ENCODE measurements around the gene OPCML.

OPCML gene

DNA sequence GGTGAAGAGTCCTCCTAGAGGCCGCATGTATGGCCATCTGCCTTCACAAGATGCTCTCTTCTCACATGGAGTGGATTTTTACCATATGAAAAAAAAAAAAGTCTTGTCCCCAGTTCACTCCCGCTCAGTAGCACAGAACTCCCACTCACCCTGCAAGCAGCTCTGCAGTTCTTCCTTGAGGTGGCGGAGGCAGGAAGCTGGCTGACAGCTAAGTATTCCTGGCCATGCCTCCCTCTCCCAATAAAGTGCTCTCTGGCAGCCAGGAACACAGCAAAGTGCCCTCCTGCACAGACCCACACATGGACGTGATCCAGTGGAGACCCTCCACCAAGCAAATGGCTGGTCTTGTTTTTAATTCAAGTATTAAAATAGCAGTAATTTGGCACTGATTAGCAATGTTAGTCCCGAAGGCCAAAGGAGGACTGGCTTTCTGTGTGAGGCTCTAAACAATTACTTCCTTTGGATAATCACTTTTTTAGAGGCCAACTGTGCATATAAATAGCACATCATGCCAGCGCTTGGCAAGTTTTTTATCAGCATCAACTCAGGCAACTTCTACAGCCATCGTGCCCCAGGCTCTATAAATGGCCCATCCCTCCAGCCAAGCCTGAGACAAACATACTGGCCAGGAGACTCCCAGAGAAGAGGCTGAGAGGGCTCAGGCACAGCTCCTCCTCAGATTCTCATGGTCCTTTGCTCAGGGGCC is 413.6 kb downstream of the OPCML start:
- no peak for DNase-seq (ENCODE audit: low read depth in 1 of 2, low spot score in 1 of 2)

DNA sequence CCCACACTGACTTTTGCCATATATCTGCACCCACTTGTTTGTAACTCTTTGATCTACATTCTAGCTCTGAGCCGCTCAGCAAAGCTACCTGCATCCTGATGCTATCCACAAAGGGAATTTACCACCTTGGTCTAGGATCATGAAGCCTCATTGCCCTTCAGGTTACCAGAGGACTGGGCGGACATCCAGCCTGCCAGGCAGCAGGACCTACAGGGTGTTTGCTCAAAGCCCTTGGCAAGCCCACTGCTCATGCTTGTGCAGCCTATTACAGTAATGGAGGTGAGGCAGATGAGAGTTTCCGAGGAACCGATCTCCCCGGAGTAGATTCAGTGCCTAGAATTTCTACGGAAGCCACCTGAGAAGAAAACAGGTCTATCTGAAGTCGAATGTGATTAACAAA is 417.2 kb downstream of the OPCML start:
- H3K4me3 ChIP-seq (replicated peaks; ENCODE audit: insufficient read depth, low read length), result no peak overlapping the region
- no peak for DNase-seq (ENCODE audit: low read depth in 1 of 2, low spot score in 1 of 2)
- H3K27ac ChIP-seq (replicated peaks), result no peak overlapping the region
- H3K27me3 ChIP-seq (ENCODE audit: insufficient read depth, poor library complexity, severe bottlenecking), result no peaks in the 10 kb centered on the region
- no peak for TF ChIP-seq GABPA (IDR thresholded peaks at IDR 0.05; ENCODE audit: low read depth)
- TF ChIP-seq, protein P1, sequence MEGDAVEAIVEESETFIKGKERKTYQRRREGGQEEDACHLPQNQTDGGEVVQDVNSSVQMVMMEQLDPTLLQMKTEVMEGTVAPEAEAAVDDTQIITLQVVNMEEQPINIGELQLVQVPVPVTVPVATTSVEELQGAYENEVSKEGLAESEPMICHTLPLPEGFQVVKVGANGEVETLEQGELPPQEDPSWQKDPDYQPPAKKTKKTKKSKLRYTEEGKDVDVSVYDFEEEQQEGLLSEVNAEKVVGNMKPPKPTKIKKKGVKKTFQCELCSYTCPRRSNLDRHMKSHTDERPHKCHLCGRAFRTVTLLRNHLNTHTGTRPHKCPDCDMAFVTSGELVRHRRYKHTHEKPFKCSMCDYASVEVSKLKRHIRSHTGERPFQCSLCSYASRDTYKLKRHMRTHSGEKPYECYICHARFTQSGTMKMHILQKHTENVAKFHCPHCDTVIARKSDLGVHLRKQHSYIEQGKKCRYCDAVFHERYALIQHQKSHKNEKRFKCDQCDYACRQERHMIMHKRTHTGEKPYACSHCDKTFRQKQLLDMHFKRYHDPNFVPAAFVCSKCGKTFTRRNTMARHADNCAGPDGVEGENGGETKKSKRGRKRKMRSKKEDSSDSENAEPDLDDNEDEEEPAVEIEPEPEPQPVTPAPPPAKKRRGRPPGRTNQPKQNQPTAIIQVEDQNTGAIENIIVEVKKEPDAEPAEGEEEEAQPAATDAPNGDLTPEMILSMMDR (IDR thresholded peaks at IDR 0.05; ENCODE audit: insufficient read depth, low read length), result no peak
- TF ChIP-seq SPI1 (IDR thresholded peaks at IDR 0.05; ENCODE audit: borderline replicate concordance, low read depth), result no peak
- TF ChIP-seq POLR2AphosphoS5 (IDR thresholded peaks at IDR 0.05; ENCODE audit: low read depth), result no peak
- TF ChIP-seq, protein P2, sequence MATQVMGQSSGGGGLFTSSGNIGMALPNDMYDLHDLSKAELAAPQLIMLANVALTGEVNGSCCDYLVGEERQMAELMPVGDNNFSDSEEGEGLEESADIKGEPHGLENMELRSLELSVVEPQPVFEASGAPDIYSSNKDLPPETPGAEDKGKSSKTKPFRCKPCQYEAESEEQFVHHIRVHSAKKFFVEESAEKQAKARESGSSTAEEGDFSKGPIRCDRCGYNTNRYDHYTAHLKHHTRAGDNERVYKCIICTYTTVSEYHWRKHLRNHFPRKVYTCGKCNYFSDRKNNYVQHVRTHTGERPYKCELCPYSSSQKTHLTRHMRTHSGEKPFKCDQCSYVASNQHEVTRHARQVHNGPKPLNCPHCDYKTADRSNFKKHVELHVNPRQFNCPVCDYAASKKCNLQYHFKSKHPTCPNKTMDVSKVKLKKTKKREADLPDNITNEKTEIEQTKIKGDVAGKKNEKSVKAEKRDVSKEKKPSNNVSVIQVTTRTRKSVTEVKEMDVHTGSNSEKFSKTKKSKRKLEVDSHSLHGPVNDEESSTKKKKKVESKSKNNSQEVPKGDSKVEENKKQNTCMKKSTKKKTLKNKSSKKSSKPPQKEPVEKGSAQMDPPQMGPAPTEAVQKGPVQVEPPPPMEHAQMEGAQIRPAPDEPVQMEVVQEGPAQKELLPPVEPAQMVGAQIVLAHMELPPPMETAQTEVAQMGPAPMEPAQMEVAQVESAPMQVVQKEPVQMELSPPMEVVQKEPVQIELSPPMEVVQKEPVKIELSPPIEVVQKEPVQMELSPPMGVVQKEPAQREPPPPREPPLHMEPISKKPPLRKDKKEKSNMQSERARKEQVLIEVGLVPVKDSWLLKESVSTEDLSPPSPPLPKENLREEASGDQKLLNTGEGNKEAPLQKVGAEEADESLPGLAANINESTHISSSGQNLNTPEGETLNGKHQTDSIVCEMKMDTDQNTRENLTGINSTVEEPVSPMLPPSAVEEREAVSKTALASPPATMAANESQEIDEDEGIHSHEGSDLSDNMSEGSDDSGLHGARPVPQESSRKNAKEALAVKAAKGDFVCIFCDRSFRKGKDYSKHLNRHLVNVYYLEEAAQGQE (IDR thresholded peaks at IDR 0.05; ENCODE audit: insufficient replicate concordance, low read depth), result no peak

More for the DNA sequence above, 413.6 kb downstream of the OPCML start:
- Histone ChIP-seq H3K27me3 (ENCODE audit: insufficient read depth, poor library complexity, severe bottlenecking) (no peaks in the 10 kb centered on the region), H3K27ac (replicated peaks) (no peak overlapping the region), H3K4me3 (replicated peaks; ENCODE audit: insufficient read depth, low read length) (no peak overlapping the region)
- TF ChIP-seq, protein P1 (IDR thresholded peaks at IDR 0.05; ENCODE audit: insufficient read depth, low read length), result no peak
- TF ChIP-seq GABPA (IDR thresholded peaks at IDR 0.05; ENCODE audit: low read depth) (no peak), POLR2AphosphoS5 (IDR thresholded peaks at IDR 0.05; ENCODE audit: low read depth) (no peak), SPI1 (IDR thresholded peaks at IDR 0.05; ENCODE audit: borderline replicate concordance, low read depth) (no peak)
- TF ChIP-seq, protein P2 (IDR thresholded peaks at IDR 0.05; ENCODE audit: insufficient replicate concordance, low read depth), result no peak

DNA sequence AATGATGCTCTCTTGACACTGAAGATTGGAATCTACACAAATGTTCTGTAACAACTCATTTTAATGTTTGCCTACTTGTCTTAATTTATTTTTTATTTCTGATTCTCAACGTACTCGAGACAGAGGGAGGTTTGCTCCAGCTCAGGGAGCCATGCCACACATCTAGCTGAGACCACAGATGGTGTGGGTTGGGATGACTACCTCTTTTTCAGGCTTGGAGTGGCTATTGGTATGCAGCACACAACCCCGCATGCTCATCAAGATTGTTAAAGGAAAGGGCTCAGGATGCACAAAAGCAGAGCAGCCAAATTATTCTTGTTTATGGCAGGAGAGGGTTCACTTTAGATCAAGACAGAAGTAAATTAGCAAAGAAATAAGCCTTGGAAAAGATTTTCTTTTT is 424.5 kb downstream of the OPCML start:
- DNase-seq (ENCODE audit: low read depth in 1 of 2, low spot score in 1 of 2), result no peak
- Histone ChIP-seq H3K27me3 (ENCODE audit: insufficient read depth, poor library complexity, severe bottlenecking) (no peaks in the 10 kb centered on the region), H3K4me3 (replicated peaks; ENCODE audit: insufficient read depth, low read length) (no peak overlapping the region), H3K27ac (replicated peaks) (no peak overlapping the region)
- no peak for TF ChIP-seq POLR2AphosphoS5 (IDR thresholded peaks at IDR 0.05; ENCODE audit: low read depth)
- TF ChIP-seq SPI1 (IDR thresholded peaks at IDR 0.05; ENCODE audit: borderline replicate concordance, low read depth), result no peak
- TF ChIP-seq, protein P2 (IDR thresholded peaks at IDR 0.05; ENCODE audit: insufficient replicate concordance, low read depth), result no peak
- no peak for TF ChIP-seq GABPA (IDR thresholded peaks at IDR 0.05; ENCODE audit: low read depth)
- TF ChIP-seq, protein P1 (IDR thresholded peaks at IDR 0.05; ENCODE audit: insufficient read depth, low read length), result no peak

Data from HL-60 (cell line).